ENCODE results near the gene GRID1.

GRCh38 chr10:86263907-86264306 is 102.7 kb downstream of the GRID1 start:
- TF ChIP-seq CTCF (IDR thresholded peaks at IDR 0.05) (no peak), POLR2A (IDR thresholded peaks at IDR 0.05) (no peak)

Data from Peyer's patch (tissue), 4 donors.